Bronchial epithelial cell (primary cell): ENCODE measurements around the gene ACR. TPM values are rescaled to one million over a fixed set of nuclear protein-coding genes. Genes with fewer than 3 reads are reported as not detected.

Experiments used
- DNase-seq: peaks from one replicate; pipeline ENCODE4 v3.0.0-alpha.2; 2010; ENCODE audit warnings: low read depth
- FAIRE-seq: peaks from 2 replicates; lab custom pipeline; 2011; peaks lifted over from hg19 to GRCh38; lab: Jason Lieb, UNC
- H3K27me3 ChIP-seq: 2 replicates; pipeline ENCODE4 v1.5.1; 2011; ENCODE audit warnings: low read length; ENCODE audit not compliant: control insufficient read depth, insufficient read depth
- H3K36me3 ChIP-seq: 2 replicates; pipeline ENCODE4 v1.5.1; 2011; ENCODE audit warnings: low read length; ENCODE audit not compliant: control insufficient read depth, insufficient read depth
- H3K4me3 ChIP-seq: 2 replicates; pipeline ENCODE4 v1.5.1; 2011; ENCODE audit warnings: mild to moderate bottlenecking, low read depth, low read length, control low read depth
- CTCF ChIP-seq: IDR thresholded peaks from 2 replicates; pipeline ENCODE4 v1.5.1; 2011; ENCODE audit warnings: mild to moderate bottlenecking, moderate library complexity, low read length, control low read depth, inconsistent platforms; ENCODE audit not compliant: insufficient read depth, severe bottlenecking
- total RNA-seq: library from RNA; depleted of rRNA; stranded (reverse); fragments of >200 nt; gene quantifications from 2 replicates; pipeline ENCODE4 v1.2.1, GENCODE V29; 2014

The ACR gene
- total RNA-seq, 1 donor from 2014 or later = not detected

- no peak for TF ChIP-seq CTCF
- FAIRE-seq = peak; percentile 18
- H3K4me3 ChIP-seq = no peak overlapping the region
- no peaks in the 10 kb centered on the region for H3K27me3 ChIP-seq
- no peaks in the 10 kb centered on the region for H3K36me3 ChIP-seq
- DNase-seq = no peak
Measured at GRCh38 chr22:50730013-50730891, 7.8 kb upstream of the ACR start.

GRCh38 chr22:50730941-50731661 lies 6.9 kb upstream of the ACR start:
- DNase-seq = peak; percentile 36
- no peaks in the 10 kb centered on the region for H3K36me3 ChIP-seq
- TF ChIP-seq CTCF = no peak
- FAIRE-seq = no peak
- peak overlapping the region; percentile 23 for H3K4me3 ChIP-seq
- H3K27me3 ChIP-seq = no peaks in the 10 kb centered on the region

- DNase-seq (peak; percentile 32), FAIRE-seq (no peak)
- no peaks in the 10 kb centered on the region for H3K27me3 ChIP-seq
- TF ChIP-seq CTCF = peak; percentile 98
- H3K4me3 ChIP-seq = peak overlapping the region; percentile 23
- no peaks in the 10 kb centered on the region for H3K36me3 ChIP-seq
Measured at GRCh38 chr22:50731811-50732624, 6.0 kb upstream of the ACR start.

- TF ChIP-seq CTCF = no peak
- no peak for FAIRE-seq
Measured at GRCh38 chr22:50732681-50733080, 5.3 kb upstream of the ACR start.

GRCh38 chr22:50733521-50734342 lies 4.3 kb upstream of the ACR start:
- no peak for DNase-seq
- no peak for FAIRE-seq
- H3K36me3 ChIP-seq = no peaks in the 10 kb centered on the region

More at GRCh38 chr22:50732681-50733080, 5.3 kb upstream of the ACR start:
- no peaks in the 10 kb centered on the region for H3K36me3 ChIP-seq
- no peak for DNase-seq
- no peak overlapping the region for H3K4me3 ChIP-seq
- H3K27me3 ChIP-seq = no peaks in the 10 kb centered on the region

More at GRCh38 chr22:50733521-50734342, 4.3 kb upstream of the ACR start:
- TF ChIP-seq CTCF = no peak
- H3K27me3 ChIP-seq = peaks cover 3% of the 10 kb centered on the region
- no peak overlapping the region for H3K4me3 ChIP-seq
